Caco-2 (cell line): ENCODE measurements around the gene MEIOB. TPM values are rescaled to one million over a fixed set of nuclear protein-coding genes. Genes with fewer than 3 reads are reported as not detected.

Experiments used
- BruUV-seq: library from RNA; stranded (reverse); fragments of 400-500 nt; replicated peaks from 2 replicates; lab custom pipeline; 2021; lab: Mats Ljungman, UMichigan
- CTCF ChIA-PET: fragments of 300-600 bp; sonication (Branson Sonifier 250); formaldehyde crosslinking; loops from one replicate; lab custom pipeline; 2022; ENCODE audit warnings: antibody characterized with exemption; lab: Charles Lee
- POLR2A ChIA-PET: fragments of 300-600 bp; sonication (Branson Sonifier 250); formaldehyde crosslinking; loops from one replicate; lab custom pipeline; 2022; ENCODE audit warnings: antibody characterized with exemption; lab: Charles Lee
- DNase-seq, 2 experiments: peaks; one replicate each; pipeline versions ENCODE4 v3.0.0 to v3.0.0-alpha.2; 2020 to 2022
- H3K27me3 ChIP-seq: replicated peaks from 2 replicates; pipeline ENCODE4 v1.6.0; 2011; ENCODE audit warnings: low read length; ENCODE audit not compliant: control insufficient read depth, insufficient read depth
- H3K36me3 ChIP-seq: 2 replicates; pipeline ENCODE4 v1.5.1; 2011; ENCODE audit warnings: low read length; ENCODE audit not compliant: control insufficient read depth, insufficient read depth
- H3K4me1 ChIP-seq: fragments of 250-450 bp; sonication (Bioruptor Pico); 2 replicates; pipeline ENCODE4 v1.5.1; 2020; ENCODE audit warnings: mild to moderate bottlenecking
- H3K4me3 ChIP-seq: 2 replicates; pipeline ENCODE4 v1.5.1; 2011; ENCODE audit warnings: low read depth, mild to moderate bottlenecking, control low read depth, low read length
- H3K9me3 ChIP-seq: fragments of 250-450 bp; sonication (Bioruptor Pico); 2 replicates; pipeline ENCODE4 v1.5.1; 2020; ENCODE audit warnings: mild to moderate bottlenecking, moderate library complexity
- H3K27ac Mint-ChIP-seq: one replicate; pipeline ENCODE4 v1.8.0; 2022; ENCODE audit warnings: mixed read lengths; ENCODE audit not compliant: unreplicated experiment
- H3K27me3 Mint-ChIP-seq: one replicate; pipeline ENCODE4 v1.8.0; 2022; ENCODE audit warnings: mixed read lengths; ENCODE audit not compliant: insufficient read depth, unreplicated experiment
- H3K36me3 Mint-ChIP-seq: one replicate; pipeline ENCODE4 v1.8.0; 2022; ENCODE audit warnings: mild to moderate bottlenecking, mixed read lengths; ENCODE audit not compliant: insufficient read depth, unreplicated experiment
- H3K4me1 Mint-ChIP-seq: one replicate; pipeline ENCODE4 v1.8.0; 2022; ENCODE audit warnings: low read depth, mixed read lengths; ENCODE audit not compliant: unreplicated experiment
- H3K4me3 Mint-ChIP-seq: one replicate; pipeline ENCODE4 v1.8.0; 2022; ENCODE audit warnings: mild to moderate bottlenecking, moderate library complexity, mixed read lengths; ENCODE audit not compliant: unreplicated experiment
- H3K9me3 Mint-ChIP-seq: one replicate; pipeline ENCODE4 v1.8.0; 2022; ENCODE audit warnings: mixed read lengths; ENCODE audit not compliant: unreplicated experiment
- intact Hi-C: fragments of 100-400 bp; cut with micrococcal nuclease; formaldehyde crosslinking; loops from one replicate; pipeline ENCODE4 v1.10.0; 2022; ENCODE audit not compliant: unreplicated experiment
- total RNA-seq: library from RNA; stranded (reverse); gene quantifications from 2 replicates; pipeline ENCODE4 v1.2.3, GENCODE V29; 2022
- TF ChIP-seq, protein P1 (sequence below), 2 experiments: fragments of 200-600 bp in 1 of 2; IDR thresholded peaks; 1 replicate in 1 of 2; 2 replicates in 1 of 2; pipeline versions ENCODE4 v1.5.1 to v1.8.0; 2011 to 2022; ENCODE audit warnings: antibody characterized with exemption in 1 of 2, control low read depth in 1 of 2, inconsistent platforms in 1 of 2, low read depth in 1 of 2, low read length in 1 of 2, mild to moderate bottlenecking in 1 of 2, moderate library complexity in 1 of 2; ENCODE audit not compliant: insufficient read depth in 1 of 2, severe bottlenecking in 1 of 2, unreplicated experiment in 1 of 2

Gene MEIOB
- total RNA-seq, 1 experiment from 2014 or later: not detected

DNA sequence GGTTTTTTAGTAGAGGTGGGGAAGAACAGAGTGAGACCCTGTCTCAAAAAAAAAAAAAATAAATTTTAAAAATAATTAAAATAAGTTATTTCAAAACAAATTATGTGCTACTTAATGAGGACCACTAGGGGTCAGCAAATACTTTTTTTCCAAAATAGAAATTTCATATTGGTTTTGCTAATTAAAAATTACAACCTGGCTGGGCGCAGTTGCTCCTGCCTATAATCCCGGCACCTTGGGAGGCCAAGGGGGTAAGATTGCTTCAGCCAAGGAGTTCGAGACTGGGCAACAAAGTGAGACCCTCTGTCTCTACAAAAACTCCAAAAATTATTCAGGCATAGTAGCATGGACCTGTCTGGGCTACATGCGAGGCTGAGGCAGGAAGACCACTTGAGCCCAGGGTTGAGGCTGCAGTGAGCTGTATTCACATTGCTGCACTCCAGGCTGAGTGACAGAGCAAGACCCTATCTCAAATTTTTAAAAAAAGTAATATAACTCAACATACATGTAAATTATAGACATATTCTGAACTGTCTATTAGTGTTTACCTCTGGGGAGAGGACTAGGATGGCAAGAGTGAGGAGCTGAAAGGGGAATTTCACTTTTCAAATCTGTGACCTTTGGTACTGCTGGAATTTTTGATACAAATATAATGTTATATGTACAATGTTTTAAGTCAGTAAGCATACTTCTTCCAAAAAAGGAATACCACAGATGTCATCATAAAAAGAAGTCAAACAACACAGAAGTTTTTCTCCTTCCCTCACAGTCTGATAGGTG is 8.1 kb downstream of the MEIOB start:
- Mint-ChIP-seq H3K9me3 (no peaks in the 10 kb centered on the region), H3K27ac (no peak overlapping the region), H3K4me3 (no peak overlapping the region), H3K4me1 (no peaks in the 10 kb centered on the region), H3K27me3 (peaks cover 5% of the 10 kb centered on the region), H3K36me3 (no peaks in the 10 kb centered on the region)
- Histone ChIP-seq H3K36me3 (no peaks in the 10 kb centered on the region), H3K27me3 (no peaks in the 10 kb centered on the region), H3K4me1 (no peaks in the 10 kb centered on the region), H3K4me3 (no peak overlapping the region), H3K9me3 (no peaks in the 10 kb centered on the region)
- ChIA-PET CTCF (interaction anchor here (0.6 to 1.1 kb wide), 2 partner anchors 69 to 81 kb away, joined by 3 to 8 read pairs; no protein-coding TSS in a partner anchor), POLR2A (interaction anchor here (1.0 kb wide), 1 partner anchor 101 kb away, joined by 3 read pairs; the partner anchor contains the start of gene RPS2)
- TF ChIP-seq, protein P1, sequence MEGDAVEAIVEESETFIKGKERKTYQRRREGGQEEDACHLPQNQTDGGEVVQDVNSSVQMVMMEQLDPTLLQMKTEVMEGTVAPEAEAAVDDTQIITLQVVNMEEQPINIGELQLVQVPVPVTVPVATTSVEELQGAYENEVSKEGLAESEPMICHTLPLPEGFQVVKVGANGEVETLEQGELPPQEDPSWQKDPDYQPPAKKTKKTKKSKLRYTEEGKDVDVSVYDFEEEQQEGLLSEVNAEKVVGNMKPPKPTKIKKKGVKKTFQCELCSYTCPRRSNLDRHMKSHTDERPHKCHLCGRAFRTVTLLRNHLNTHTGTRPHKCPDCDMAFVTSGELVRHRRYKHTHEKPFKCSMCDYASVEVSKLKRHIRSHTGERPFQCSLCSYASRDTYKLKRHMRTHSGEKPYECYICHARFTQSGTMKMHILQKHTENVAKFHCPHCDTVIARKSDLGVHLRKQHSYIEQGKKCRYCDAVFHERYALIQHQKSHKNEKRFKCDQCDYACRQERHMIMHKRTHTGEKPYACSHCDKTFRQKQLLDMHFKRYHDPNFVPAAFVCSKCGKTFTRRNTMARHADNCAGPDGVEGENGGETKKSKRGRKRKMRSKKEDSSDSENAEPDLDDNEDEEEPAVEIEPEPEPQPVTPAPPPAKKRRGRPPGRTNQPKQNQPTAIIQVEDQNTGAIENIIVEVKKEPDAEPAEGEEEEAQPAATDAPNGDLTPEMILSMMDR (IDR thresholded peaks at IDR 0.05; ENCODE audit: insufficient read depth in 1 of 2, low read depth in 1 of 2, low read length in 1 of 2, severe bottlenecking in 1 of 2, unreplicated experiment in 1 of 2): peak; percentile 51 to 52
- BruUV-seq: no TSS peak
- intact Hi-C loops: loop anchor here (1.0 kb wide), 1 partner anchor 65 kb away; no protein-coding TSS in a partner anchor
- no peak for DNase-seq

DNA sequence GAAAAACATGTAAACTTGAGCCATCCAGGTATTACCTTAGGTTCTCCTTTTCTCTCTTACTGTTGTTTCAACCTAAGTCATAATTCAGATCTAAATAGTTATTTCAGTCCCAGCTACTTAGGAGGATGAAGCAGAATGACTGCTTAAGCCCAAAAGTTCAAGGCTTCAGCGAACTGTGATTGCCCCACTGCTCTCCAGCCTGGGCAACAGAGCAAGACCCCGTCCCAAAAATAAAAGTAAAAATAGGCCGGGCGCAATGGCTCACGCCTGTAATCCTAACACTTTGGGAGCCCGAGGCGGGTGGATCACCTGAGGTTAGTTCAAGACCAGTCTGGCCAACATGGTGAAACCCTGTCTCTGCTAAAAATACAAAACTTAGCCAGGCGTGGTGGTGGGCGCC is 9.6 kb downstream of the MEIOB start:
- no peak overlapping the region for H3K4me3 Mint-ChIP-seq
- H3K27ac Mint-ChIP-seq: no peak overlapping the region
- Histone ChIP-seq H3K9me3 (no peaks in the 10 kb centered on the region), H3K4me1 (no peaks in the 10 kb centered on the region), H3K36me3 (no peaks in the 10 kb centered on the region), H3K27me3 (no peaks in the 10 kb centered on the region), H3K4me3 (no peak overlapping the region)
- CTCF ChIA-PET: no interaction called here
- H3K4me1 Mint-ChIP-seq: no peaks in the 10 kb centered on the region
- TF ChIP-seq, protein P1 (IDR thresholded peaks at IDR 0.05; ENCODE audit: insufficient read depth in 1 of 2, low read depth in 1 of 2, low read length in 1 of 2, severe bottlenecking in 1 of 2, unreplicated experiment in 1 of 2): no peak
- DNase-seq: no peak
- intact Hi-C loops: no loop called here
- H3K36me3 Mint-ChIP-seq: no peaks in the 10 kb centered on the region
- no peaks in the 10 kb centered on the region for H3K9me3 Mint-ChIP-seq
- peaks cover 14% of the 10 kb centered on the region for H3K27me3 Mint-ChIP-seq
- BruUV-seq: no TSS peak
- POLR2A ChIA-PET: no interaction called here

DNA sequence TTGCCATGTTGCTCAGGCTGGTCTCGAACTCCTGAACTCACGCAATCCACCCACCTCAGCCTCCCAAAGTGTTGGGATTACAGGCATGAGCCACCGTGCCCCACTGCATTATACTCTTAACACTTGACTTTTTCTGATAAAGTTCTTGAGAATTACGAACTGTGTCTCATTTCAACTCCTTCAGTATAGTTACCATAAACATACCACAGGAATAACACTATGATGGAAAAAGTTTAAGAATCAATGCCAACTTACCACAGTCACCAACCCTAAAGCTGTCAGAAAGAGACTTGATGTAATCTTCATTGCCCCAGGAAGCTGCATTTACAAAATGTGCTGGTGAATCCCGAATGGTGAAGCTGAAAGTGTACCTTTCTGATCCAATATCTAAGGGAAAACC is 10.2 kb downstream of the MEIOB start:
- no peak overlapping the region for H3K4me3 Mint-ChIP-seq
- Histone ChIP-seq H3K36me3 (no peaks in the 10 kb centered on the region), H3K4me1 (no peaks in the 10 kb centered on the region), H3K9me3 (no peaks in the 10 kb centered on the region), H3K4me3 (no peak overlapping the region), H3K27me3 (no peaks in the 10 kb centered on the region)
- no peaks in the 10 kb centered on the region for H3K9me3 Mint-ChIP-seq
- H3K4me1 Mint-ChIP-seq: no peaks in the 10 kb centered on the region
- peaks cover 18% of the 10 kb centered on the region for H3K27me3 Mint-ChIP-seq
- H3K36me3 Mint-ChIP-seq: no peaks in the 10 kb centered on the region
- ChIA-PET CTCF (interaction anchor here (0.6 kb wide), 1 partner anchor 89 kb away, joined by 3 read pairs; the partner anchor contains the start of genes EME2 and MRPS34), POLR2A (no interaction called here)
- BruUV-seq: no TSS peak
- H3K27ac Mint-ChIP-seq: no peak overlapping the region
- intact Hi-C loops: no loop called here
- DNase-seq: no peak
- TF ChIP-seq, protein P1 (IDR thresholded peaks at IDR 0.05; ENCODE audit: insufficient read depth in 1 of 2, low read depth in 1 of 2, low read length in 1 of 2, severe bottlenecking in 1 of 2, unreplicated experiment in 1 of 2): no peak
